Lung (tissue), 12 donors: ENCODE measurements around the gene STARD13. TPM values are rescaled to one million over a fixed set of nuclear protein-coding genes. Genes with fewer than 3 reads are reported as not detected.

Experiments
- ATAC-seq: fragments of 200-7000 bp; cut with Tn5 transposase; one replicate; pipeline ENCODE4 v1.9.1; 2020; ENCODE audit warnings: moderate number of reproducible peaks; ENCODE audit not compliant: insufficient read depth, low FRiP score
- DNase-seq, 3 donors: peaks; one replicate each; pipeline ENCODE4 v3.0.0-alpha.2; 2013 to 2017
- H3K27ac ChIP-seq, 2 donors: one replicate each; pipeline ENCODE4 v1.5.1; 2013; ENCODE audit warnings: mild to moderate bottlenecking in 2 of 2, moderate library complexity in 2 of 2, control low read depth in 1 of 2, inconsistent platforms in 1 of 2, low read depth in 1 of 2, low read length in 1 of 2
- H3K27me3 ChIP-seq, 3 donors: one replicate each; pipeline ENCODE4 v1.5.1; 2013; ENCODE audit warnings: low read length in 2 of 3; ENCODE audit not compliant: control insufficient read depth in 3 of 3, insufficient read depth in 3 of 3
- H3K36me3 ChIP-seq, 4 donors: one replicate each; pipeline ENCODE4 v1.5.1; 2013; ENCODE audit warnings: low read length in 4 of 4, mild to moderate bottlenecking in 1 of 4, moderate library complexity in 1 of 4; ENCODE audit not compliant: control insufficient read depth in 4 of 4, insufficient read depth in 4 of 4
- H3K4me1 ChIP-seq, 5 donors: one replicate each; pipeline ENCODE4 v1.5.1; 2013; ENCODE audit warnings: low read length in 5 of 5, mild to moderate bottlenecking in 2 of 5, moderate library complexity in 1 of 5; ENCODE audit not compliant: control insufficient read depth in 5 of 5, insufficient read depth in 5 of 5
- H3K4me3 ChIP-seq: one replicate; pipeline ENCODE4 v1.5.1; 2013; ENCODE audit warnings: mild to moderate bottlenecking, control low read depth, moderate library complexity
- H3K9ac ChIP-seq, 2 donors: one replicate each; pipeline ENCODE4 v1.5.1; 2013; ENCODE audit warnings: low read length in 2 of 2, control low read depth in 1 of 2; ENCODE audit not compliant: insufficient read depth in 1 of 2
- H3K9me3 ChIP-seq, 4 donors: one replicate each; pipeline ENCODE4 v1.5.1; 2013; ENCODE audit warnings: low read length in 3 of 4, mild to moderate bottlenecking in 1 of 4, moderate library complexity in 1 of 4; ENCODE audit not compliant: control insufficient read depth in 4 of 4, insufficient read depth in 3 of 4
- CTCF ChIP-seq: IDR thresholded peaks from 2 replicates; pipeline ENCODE4 v1.5.1; 2012; ENCODE audit warnings: mild to moderate bottlenecking; ENCODE audit errors: control extremely low read depth, extremely low read depth
- WGBS, 2 donors: extraction: QIAGEN DNeasy Blood & Tissue Kit; methylation state at CpG; one replicate each; pipeline ENCODE4 v1.1.7; 2013; 5-methylcytosine and 5-hydroxymethylcytosine counted together
- polyA plus RNA-seq, 2 donors: library from polyadenylated mRNA; stranded (reverse); fragments of 200-250 nt; gene quantifications; one replicate each; pipeline ENCODE4 v1.2.1, GENCODE V29; 2013
- total RNA-seq, 2 donors: library from RNA; depleted of rRNA in 1 of 2; stranded (reverse); fragments of >200 nt in 1 of 2; gene quantifications; one replicate each; pipeline ENCODE4 v1.2.1, GENCODE V29; 2014 to 2021
- donor health status: control.
- donor health status: control.
- donor health status: Bipolar disorder and iron deficiency.
- donor health status: healthy.
- donor health status: DM: yes; HTN: yes; CAD: no.

STARD13 gene
- total and polyA plus RNA-seq, 4 donors, result 7.9 to 91.6 (median 29.7) TPM

GRCh38 chr13:33262062-33262487 is 23.5 kb downstream of the STARD13 start:
- WGBS, 2 donors, result 73 to 82% methylated on average over 6 of the region's 6 CpGs
- H3K36me3 ChIP-seq, result peaks cover 0 to 1% (median 0%) of the 10 kb centered on the region in 4 donors
- peak overlapping the region; percentile 34 to 72 for H3K27ac ChIP-seq
- no peak overlapping the region for H3K9ac ChIP-seq
- no peak overlapping the region for H3K4me3 ChIP-seq
- peaks cover 24 to 72% (median 62%) of the 10 kb centered on the region in 5 donors for H3K4me1 ChIP-seq
- no peaks in the 10 kb centered on the region for H3K9me3 ChIP-seq
- no peak for ATAC-seq
- peak in 2 of 3 donors; percentile 49 to 59 for DNase-seq
- no peaks in the 10 kb centered on the region for H3K27me3 ChIP-seq
- no peak for TF ChIP-seq CTCF

- Histone ChIP-seq H3K27me3 (no peaks in the 10 kb centered on the region), H3K27ac (peak overlapping the region; percentile 57 to 72), H3K36me3 (peaks cover 0 to 1% (median 0%) of the 10 kb centered on the region in 4 donors), H3K9me3 (no peaks in the 10 kb centered on the region), H3K4me1 (peaks cover 22 to 69% (median 57%) of the 10 kb centered on the region in 5 donors), H3K4me3 (no peak overlapping the region), H3K9ac (no peak overlapping the region)
- DNase-seq (peak in 2 of 3 donors; percentile 82 to 91), ATAC-seq (no peak)
- 79 to 85% methylated on average over 9 of the region's 9 CpGs for WGBS, 2 donors
- TF ChIP-seq CTCF, result no peak
These were observed 24.0 kb downstream of the STARD13 start for GRCh38 chr13:33261387-33262061.

GRCh38 chr13:33260168-33261098 is 25.1 kb downstream of the STARD13 start:
- no peak for TF ChIP-seq CTCF
- peaks cover 19 to 68% (median 54%) of the 10 kb centered on the region in 5 donors for H3K4me1 ChIP-seq
- H3K9me3 ChIP-seq, result no peaks in the 10 kb centered on the region
- H3K27ac ChIP-seq, result peak overlapping the region; percentile 56 to 83
- 67 to 71% methylated on average over 10 of the region's 10 CpGs for WGBS, 2 donors
- DNase-seq (peak; percentile 73 to 93 (median 90)), ATAC-seq (no peak)
- H3K36me3 ChIP-seq, result peaks cover 0 to 1% (median 0%) of the 10 kb centered on the region in 4 donors
- no peak overlapping the region for H3K9ac ChIP-seq
- no peak overlapping the region for H3K4me3 ChIP-seq
- no peaks in the 10 kb centered on the region for H3K27me3 ChIP-seq
